CD4-positive, alpha-beta T cell treated with Interferon gamma for 1 hour (primary cell): Measurements from ENCODE around the gene ABHD8.

Source experiments
- DNase-seq: peaks from one replicate; pipeline ENCODE4 v3.0.0-alpha.2; 2020

ABHD8 gene

GRCh38 chr19:17303167-17303939 lies at the start of gene ABHD8:
TSS of gene ABHD8 (minus strand) at chr19:17303425. CDS start at chr19:17301616, 1,809 bp downstream.
- peak; percentile 94 for DNase-seq

GRCh38 chr19:17352608-17353280 lies 49.5 kb upstream of the ABHD8 start:
- no peak for DNase-seq

GRCh38 chr19:17351815-17352435 lies 48.7 kb upstream of the ABHD8 start:
- no peak for DNase-seq

- no peak for DNase-seq
Measured at GRCh38 chr19:17348700-17349099, 45.5 kb upstream of the ABHD8 start.

GRCh38 chr19:17347877-17348276 lies 44.7 kb upstream of the ABHD8 start:
- no peak for DNase-seq

GRCh38 chr19:17347361-17347760 lies 44.1 kb upstream of the ABHD8 start:
- DNase-seq = no peak

GRCh38 chr19:17346109-17346671 lies 43.0 kb upstream of the ABHD8 start:
- DNase-seq = peak; percentile 68

GRCh38 chr19:17341845-17342244 lies 38.6 kb upstream of the ABHD8 start:
- no peak for DNase-seq

- DNase-seq = no peak
Measured at GRCh38 chr19:17341386-17341785, 38.2 kb upstream of the ABHD8 start.

- no peak for DNase-seq
Measured at GRCh38 chr19:17340871-17341357, 37.7 kb upstream of the ABHD8 start.

- no peak for DNase-seq
Measured at GRCh38 chr19:17340302-17340870, 37.2 kb upstream of the ABHD8 start.

- no peak for DNase-seq
Measured at GRCh38 chr19:17339088-17339741, 36.0 kb upstream of the ABHD8 start.

GRCh38 chr19:17338433-17339078 lies 35.3 kb upstream of the ABHD8 start:
- DNase-seq = no peak

GRCh38 chr19:17337675-17338432 lies 34.6 kb upstream of the ABHD8 start:
- no peak for DNase-seq

- peak; percentile 96 for DNase-seq
Measured at GRCh38 chr19:17336872-17337674, 33.8 kb upstream of the ABHD8 start, which contains the start of gene GTPBP3. TSS of gene GTPBP3 (plus strand) at chr19:17337553. CDS start at chr19:17337612, 59 bp downstream.

GRCh38 chr19:17335575-17335974 lies 32.4 kb upstream of the ABHD8 start:
- no peak for DNase-seq

- DNase-seq = peak; percentile 95
Measured at GRCh38 chr19:17334414-17335409, 31.5 kb upstream of the ABHD8 start, which contains the start of gene ANO8. TSS of gene ANO8 (minus strand) at chr19:17334855. CDS start at chr19:17334670, 185 bp downstream.

- peak; percentile 67 for DNase-seq
Measured at GRCh38 chr19:17333611-17334413, 30.6 kb upstream of the ABHD8 start.
